Epithelial cell of esophagus (primary cell): ENCODE data around the gene NTNG1.

ENCODE experiments used
- DNase-seq: peaks from one replicate; pipeline ENCODE4 v3.0.0; 2010; ENCODE audit warnings: low read depth
- H3K4me3 ChIP-seq: 2 replicates; pipeline ENCODE4 v1.5.1; 2011; ENCODE audit warnings: mild to moderate bottlenecking, low read length, control low read depth
- TF ChIP-seq, protein P1 (sequence below): IDR thresholded peaks from 2 replicates; pipeline ENCODE4 v1.5.1; 2011; ENCODE audit warnings: low read depth, mild to moderate bottlenecking, low read length, control low read depth, inconsistent platforms; ENCODE audit not compliant: insufficient read depth; ENCODE audit errors: missing control alignments

Gene NTNG1

DNA sequence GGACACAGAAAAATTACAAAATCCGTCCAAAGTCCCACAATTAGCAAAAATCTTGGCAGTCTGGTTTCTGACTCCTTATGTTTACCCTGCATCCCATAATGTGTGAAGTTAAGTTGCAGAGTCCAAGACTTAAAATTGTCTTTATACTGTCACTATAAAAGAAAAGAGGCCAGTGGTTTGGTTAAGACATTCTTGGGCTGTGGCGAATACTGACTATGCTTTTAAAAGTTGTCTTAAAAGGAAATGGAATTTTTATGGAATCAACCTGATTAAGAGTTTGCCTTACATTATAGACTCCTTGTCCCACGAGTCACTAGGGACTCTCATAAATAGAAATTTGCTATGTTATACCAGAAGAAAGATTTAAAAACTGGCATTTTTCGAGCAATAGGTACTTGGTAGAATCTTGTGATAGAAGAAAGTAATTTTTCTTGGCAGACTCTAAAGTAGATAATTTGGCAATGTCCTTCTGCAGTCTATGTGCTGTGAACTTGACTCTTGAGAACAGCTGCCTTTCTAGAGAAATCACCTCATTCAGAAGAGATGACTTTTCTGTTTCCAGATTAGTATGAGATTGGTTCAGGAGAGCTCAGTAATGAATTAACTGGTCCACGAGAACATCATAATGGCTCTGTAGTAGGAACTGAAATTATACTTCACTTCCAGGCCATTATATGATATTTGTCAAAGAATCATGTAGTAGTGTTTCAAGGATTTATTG, 31.8 kb downstream of the NTNG1 start:
- TF ChIP-seq, protein P1, sequence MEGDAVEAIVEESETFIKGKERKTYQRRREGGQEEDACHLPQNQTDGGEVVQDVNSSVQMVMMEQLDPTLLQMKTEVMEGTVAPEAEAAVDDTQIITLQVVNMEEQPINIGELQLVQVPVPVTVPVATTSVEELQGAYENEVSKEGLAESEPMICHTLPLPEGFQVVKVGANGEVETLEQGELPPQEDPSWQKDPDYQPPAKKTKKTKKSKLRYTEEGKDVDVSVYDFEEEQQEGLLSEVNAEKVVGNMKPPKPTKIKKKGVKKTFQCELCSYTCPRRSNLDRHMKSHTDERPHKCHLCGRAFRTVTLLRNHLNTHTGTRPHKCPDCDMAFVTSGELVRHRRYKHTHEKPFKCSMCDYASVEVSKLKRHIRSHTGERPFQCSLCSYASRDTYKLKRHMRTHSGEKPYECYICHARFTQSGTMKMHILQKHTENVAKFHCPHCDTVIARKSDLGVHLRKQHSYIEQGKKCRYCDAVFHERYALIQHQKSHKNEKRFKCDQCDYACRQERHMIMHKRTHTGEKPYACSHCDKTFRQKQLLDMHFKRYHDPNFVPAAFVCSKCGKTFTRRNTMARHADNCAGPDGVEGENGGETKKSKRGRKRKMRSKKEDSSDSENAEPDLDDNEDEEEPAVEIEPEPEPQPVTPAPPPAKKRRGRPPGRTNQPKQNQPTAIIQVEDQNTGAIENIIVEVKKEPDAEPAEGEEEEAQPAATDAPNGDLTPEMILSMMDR: no peak
- DNase-seq: no peak
- no peak overlapping the region for H3K4me3 ChIP-seq

DNA sequence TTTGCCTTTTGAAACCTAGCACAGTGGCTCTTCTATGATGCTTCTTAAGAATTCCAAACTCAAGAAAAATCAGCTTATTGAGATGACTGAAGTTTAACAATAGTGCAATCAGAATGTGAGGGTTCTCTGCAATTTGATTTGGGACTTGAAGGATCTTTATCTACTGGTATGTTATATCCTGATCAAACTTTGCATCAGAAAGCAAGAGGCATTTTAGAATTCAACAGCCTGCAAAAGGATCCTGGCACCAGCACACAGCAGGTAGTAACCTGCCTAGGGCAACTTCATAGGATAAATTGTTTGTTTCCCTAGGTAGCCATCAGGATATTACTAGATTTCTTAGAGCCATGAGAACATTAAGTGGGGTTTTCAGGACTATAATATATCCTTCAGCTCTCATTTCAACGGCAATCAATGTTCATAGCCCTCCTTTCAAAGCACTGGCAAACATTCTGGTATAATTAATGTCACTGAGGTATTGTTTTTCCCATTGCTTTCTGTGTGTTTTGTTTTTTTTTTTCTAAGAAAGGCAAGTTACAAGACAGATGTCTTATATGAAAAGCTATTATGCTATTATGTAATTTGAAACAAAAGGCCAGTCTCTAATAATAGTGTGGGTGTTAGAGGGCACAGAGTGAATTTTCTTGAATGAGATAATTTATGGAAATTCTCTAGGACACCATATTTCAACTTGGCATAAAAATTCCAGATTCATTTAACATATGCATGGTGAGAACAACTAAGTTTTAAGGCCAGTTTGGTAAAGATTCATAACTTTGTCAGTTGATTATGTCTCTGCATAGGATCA, 34.5 kb downstream of the NTNG1 start:
- no peak overlapping the region for H3K4me3 ChIP-seq
- TF ChIP-seq, protein P1: no peak
- DNase-seq: no peak

DNA sequence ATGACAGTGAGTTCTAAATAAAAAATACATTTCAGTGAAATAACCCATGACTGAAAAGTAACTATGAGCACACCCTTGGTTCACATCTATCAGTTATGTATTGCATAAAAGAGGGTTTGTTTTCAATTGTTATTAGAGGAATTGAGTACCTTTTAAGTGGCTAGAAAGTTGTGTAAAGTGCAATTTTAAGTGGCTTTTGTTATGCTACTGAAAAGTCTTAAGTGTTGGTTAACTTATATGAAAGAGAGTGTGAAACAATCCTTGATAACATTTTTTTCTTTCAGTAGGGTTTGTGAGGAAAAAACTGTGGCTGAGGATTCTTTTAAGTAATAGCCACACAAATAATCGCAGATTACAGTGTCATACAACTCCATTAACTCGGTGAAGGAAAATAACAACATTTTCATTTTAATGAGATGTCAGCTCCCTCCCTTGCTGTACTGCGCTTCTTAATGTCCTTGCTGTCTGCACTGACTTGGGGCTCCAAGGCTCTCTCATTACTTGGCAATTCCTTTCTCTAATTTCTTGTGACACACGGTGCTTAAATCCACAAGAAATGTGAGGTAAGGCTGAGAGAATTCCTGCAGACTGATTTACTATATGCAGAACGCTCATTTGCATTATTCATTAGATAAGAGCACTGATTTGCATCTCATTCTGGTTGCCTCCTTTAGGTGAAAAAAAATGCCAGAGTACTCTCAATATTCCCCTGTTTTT, 40.6 kb downstream of the NTNG1 start:
- TF ChIP-seq, protein P1: no peak
- no peak for DNase-seq
- no peak overlapping the region for H3K4me3 ChIP-seq

DNA sequence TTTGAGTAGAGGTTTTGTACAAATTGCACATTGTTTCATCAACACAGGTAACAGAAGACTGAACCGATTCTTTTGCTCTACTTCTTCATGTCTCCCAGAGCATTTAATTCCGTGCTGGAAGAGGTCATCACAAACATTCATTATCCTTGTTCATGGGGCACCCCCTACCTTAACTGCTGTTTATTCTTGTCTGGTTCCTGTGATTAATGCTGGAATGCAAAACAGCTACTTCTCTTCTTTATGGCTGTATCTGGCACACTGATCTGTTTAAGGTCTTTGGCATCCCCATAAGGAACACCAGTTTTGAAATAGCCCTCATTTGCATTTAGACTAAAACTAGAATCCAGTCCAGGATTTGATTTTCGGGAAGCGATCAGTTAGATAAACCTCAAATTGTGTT, 42.2 kb downstream of the NTNG1 start:
- TF ChIP-seq, protein P1: no peak
- no peak overlapping the region for H3K4me3 ChIP-seq
- DNase-seq: peak; percentile 39

DNA sequence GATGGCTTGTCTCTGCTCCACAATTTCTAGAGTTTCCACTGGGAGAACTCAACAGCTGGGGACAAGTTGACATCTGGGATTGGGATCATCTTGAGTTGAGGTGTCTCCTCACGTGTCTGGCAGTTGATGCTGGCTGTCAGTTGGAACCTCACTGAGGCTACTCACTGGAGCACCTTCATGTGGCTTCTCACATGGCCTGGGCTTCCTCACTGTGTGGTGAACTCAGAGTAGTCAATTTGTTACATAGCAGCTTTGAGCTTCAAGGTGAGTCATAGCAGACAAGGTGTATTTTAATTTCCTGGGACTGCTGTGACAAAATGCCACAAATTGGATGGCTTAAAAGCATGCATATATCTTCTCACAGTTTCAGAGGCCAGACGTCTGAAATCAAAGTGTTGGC, 44.0 kb downstream of the NTNG1 start:
- TF ChIP-seq, protein P1: no peak
- no peak overlapping the region for H3K4me3 ChIP-seq
- peak; percentile 24 for DNase-seq

DNA sequence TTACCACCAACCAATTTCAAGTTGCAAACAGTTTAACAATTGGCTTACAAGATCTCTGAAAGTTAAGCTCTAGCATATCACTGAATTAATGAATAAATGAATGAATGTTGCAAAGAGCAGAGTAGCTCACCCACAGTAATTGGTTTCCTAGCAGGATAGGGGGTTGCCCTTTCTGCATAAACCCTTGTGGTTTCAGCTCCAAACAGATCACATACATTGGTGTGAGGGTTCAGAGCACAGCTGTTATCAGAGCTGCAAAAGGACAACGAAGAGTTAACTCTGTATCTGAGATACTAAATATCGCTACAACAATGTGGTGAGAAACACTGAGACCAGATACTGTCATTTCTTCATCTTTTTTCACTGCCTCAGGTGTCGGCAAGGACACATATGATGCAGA, 46.6 kb downstream of the NTNG1 start:
- DNase-seq: no peak
- no peak overlapping the region for H3K4me3 ChIP-seq
- TF ChIP-seq, protein P1: no peak
